ENCODE data around the gene SMIM5. TPM values are rescaled to one million over a fixed set of nuclear protein-coding genes. Genes with fewer than 3 reads are reported as not detected.

SMIM5 gene
- total and polyA plus RNA-seq, 2 of the 13 experiments (the other 11 are each of a cell fraction or from before 2014, with no cell fraction given) = not detected

GRCh38 chr17:75610103-75610984 is 22.9 kb upstream of the SMIM5 start (continued):
- TF ChIP-seq, protein P1, sequence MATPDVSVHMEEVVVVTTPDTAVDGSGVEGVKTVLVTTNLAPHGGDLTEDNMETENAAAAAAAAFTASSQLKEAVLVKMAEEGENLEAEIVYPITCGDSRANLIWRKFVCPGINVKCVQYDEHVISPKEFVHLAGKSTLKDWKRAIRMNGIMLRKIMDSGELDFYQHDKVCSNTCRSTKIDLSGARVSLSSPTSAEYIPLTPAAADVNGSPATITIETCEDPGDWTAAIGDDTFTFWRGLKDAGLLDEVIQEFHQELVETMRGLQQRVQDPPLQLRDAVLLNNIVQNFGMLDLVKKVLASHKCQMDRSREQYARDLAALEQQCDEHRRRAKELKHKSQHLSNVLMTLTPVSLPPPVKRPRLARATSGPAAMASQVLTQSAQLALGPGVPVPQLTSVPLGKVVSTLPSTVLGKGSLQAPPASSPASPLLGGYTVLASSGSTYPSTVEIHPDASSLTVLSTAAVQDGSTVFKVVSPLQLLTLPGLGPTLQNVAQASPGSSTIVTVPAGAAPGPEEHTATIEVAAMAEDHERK (CRISPR knock-in tag; IDR thresholded peaks at IDR 0.05; ENCODE audit: low read depth) = no peak
- TF ChIP-seq GLI4 (CRISPR knock-in tag; IDR thresholded peaks at IDR 0.05; ENCODE audit: borderline replicate concordance) (no peak), DMAP1 (CRISPR knock-in tag; IDR thresholded peaks at IDR 0.05) (peak; percentile 49; the same call in 1 of the 2 replicates), SP140L (CRISPR knock-in tag; IDR thresholded peaks at IDR 0.05; ENCODE audit: borderline replicate concordance) (no peak), TFE3 (CRISPR knock-in tag; IDR thresholded peaks at IDR 0.05) (peak; percentile 75), THYN1 (CRISPR knock-in tag; IDR thresholded peaks at IDR 0.05; ENCODE audit: borderline replicate concordance, low read depth) (no peak), ZNF335 (CRISPR knock-in tag; IDR thresholded peaks at IDR 0.05) (0 out of 2 replicates have a peak, but pooled peaks have one; percentile 27), ZSCAN25 (CRISPR knock-in tag; IDR thresholded peaks at IDR 0.05) (0 out of 2 replicates have a peak, but pooled peaks have one; percentile 33), RORA (CRISPR knock-in tag; IDR thresholded peaks at IDR 0.05) (no peak), TEAD3 (CRISPR knock-in tag; optimal IDR thresholded peaks at IDR 0.05; ENCODE audit: borderline replicate concordance) (peak; percentile 19)
- TF ChIP-seq, protein P2, sequence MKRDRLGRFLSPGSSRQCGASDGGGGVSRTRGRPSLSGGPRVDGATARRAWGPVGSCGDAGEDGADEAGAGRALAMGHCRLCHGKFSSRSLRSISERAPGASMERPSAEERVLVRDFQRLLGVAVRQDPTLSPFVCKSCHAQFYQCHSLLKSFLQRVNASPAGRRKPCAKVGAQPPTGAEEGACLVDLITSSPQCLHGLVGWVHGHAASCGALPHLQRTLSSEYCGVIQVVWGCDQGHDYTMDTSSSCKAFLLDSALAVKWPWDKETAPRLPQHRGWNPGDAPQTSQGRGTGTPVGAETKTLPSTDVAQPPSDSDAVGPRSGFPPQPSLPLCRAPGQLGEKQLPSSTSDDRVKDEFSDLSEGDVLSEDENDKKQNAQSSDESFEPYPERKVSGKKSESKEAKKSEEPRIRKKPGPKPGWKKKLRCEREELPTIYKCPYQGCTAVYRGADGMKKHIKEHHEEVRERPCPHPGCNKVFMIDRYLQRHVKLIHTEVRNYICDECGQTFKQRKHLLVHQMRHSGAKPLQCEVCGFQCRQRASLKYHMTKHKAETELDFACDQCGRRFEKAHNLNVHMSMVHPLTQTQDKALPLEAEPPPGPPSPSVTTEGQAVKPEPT (CRISPR knock-in tag; IDR thresholded peaks at IDR 0.05; ENCODE audit: low read depth) = no peak
- TF ChIP-seq, protein P3, sequence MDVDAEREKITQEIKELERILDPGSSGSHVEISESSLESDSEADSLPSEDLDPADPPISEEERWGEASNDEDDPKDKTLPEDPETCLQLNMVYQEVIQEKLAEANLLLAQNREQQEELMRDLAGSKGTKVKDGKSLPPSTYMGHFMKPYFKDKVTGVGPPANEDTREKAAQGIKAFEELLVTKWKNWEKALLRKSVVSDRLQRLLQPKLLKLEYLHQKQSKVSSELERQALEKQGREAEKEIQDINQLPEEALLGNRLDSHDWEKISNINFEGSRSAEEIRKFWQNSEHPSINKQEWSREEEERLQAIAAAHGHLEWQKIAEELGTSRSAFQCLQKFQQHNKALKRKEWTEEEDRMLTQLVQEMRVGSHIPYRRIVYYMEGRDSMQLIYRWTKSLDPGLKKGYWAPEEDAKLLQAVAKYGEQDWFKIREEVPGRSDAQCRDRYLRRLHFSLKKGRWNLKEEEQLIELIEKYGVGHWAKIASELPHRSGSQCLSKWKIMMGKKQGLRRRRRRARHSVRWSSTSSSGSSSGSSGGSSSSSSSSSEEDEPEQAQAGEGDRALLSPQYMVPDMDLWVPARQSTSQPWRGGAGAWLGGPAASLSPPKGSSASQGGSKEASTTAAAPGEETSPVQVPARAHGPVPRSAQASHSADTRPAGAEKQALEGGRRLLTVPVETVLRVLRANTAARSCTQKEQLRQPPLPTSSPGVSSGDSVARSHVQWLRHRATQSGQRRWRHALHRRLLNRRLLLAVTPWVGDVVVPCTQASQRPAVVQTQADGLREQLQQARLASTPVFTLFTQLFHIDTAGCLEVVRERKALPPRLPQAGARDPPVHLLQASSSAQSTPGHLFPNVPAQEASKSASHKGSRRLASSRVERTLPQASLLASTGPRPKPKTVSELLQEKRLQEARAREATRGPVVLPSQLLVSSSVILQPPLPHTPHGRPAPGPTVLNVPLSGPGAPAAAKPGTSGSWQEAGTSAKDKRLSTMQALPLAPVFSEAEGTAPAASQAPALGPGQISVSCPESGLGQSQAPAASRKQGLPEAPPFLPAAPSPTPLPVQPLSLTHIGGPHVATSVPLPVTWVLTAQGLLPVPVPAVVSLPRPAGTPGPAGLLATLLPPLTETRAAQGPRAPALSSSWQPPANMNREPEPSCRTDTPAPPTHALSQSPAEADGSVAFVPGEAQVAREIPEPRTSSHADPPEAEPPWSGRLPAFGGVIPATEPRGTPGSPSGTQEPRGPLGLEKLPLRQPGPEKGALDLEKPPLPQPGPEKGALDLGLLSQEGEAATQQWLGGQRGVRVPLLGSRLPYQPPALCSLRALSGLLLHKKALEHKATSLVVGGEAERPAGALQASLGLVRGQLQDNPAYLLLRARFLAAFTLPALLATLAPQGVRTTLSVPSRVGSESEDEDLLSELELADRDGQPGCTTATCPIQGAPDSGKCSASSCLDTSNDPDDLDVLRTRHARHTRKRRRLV (CRISPR knock-in tag; IDR thresholded peaks at IDR 0.05) = no peak
- TF ChIP-seq, protein P4, sequence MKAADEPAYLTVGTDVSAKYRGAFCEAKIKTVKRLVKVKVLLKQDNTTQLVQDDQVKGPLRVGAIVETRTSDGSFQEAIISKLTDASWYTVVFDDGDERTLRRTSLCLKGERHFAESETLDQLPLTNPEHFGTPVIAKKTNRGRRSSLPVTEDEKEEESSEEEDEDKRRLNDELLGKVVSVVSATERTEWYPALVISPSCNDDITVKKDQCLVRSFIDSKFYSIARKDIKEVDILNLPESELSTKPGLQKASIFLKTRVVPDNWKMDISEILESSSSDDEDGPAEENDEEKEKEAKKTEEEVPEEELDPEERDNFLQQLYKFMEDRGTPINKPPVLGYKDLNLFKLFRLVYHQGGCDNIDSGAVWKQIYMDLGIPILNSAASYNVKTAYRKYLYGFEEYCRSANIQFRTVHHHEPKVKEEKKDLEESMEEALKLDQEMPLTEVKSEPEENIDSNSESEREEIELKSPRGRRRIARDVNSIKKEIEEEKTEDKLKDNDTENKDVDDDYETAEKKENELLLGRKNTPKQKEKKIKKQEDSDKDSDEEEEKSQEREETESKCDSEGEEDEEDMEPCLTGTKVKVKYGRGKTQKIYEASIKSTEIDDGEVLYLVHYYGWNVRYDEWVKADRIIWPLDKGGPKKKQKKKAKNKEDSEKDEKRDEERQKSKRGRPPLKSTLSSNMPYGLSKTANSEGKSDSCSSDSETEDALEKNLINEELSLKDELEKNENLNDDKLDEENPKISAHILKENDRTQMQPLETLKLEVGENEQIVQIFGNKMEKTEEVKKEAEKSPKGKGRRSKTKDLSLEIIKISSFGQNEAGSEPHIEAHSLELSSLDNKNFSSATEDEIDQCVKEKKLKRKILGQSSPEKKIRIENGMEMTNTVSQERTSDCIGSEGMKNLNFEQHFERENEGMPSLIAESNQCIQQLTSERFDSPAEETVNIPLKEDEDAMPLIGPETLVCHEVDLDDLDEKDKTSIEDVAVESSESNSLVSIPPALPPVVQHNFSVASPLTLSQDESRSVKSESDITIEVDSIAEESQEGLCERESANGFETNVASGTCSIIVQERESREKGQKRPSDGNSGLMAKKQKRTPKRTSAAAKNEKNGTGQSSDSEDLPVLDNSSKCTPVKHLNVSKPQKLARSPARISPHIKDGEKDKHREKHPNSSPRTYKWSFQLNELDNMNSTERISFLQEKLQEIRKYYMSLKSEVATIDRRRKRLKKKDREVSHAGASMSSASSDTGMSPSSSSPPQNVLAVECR (CRISPR knock-in tag; IDR thresholded peaks at IDR 0.05; ENCODE audit: borderline replicate concordance) = peak; percentile 57; the same call in 1 of the 2 replicates

Data from HepG2 (cell line).